Measurements from ENCODE around the gene EFHB. TPM values are rescaled to one million over a fixed set of nuclear protein-coding genes. Genes with fewer than 3 reads are reported as not detected.

The EFHB gene
- total and polyA plus RNA-seq, 2 of the 13 experiments (the other 11 are each of a cell fraction or from before 2014, with no cell fraction given): 0.15 to 0.42 TPM

DNA sequence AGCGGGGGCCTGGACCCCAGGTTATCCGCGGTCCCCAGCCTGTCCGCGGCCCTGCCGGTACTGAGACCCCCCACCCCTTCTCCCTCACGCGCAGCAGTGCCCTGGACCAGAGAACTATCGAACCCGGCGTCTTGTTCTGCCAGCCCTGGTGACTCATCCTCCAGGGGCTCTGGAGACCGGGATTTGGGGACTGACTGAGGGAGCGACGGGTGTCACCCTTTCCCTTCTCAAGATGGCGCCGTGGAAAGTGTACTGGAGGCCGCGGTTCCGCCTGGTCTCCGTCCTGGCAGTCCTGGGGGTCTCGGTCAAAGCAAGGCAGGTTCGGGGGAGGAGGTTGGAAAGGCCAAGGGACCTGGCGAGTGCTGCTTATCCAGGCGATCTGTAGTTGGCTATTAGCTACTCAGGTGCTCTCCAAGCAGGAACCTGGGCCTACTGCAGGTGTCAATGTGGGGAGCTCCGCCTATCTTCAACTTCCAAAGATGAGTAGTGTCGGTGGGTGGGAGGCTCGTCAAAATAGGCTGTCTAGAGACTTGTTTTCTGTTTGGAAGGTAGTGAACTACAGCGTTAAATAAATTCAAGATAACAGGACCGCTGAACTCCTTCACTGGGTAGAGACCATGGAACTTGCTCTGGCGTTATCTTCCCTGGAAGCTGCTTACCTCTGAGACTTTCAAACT lies 13.7 kb upstream of the EFHB start (continued):
- no peak for TF ChIP-seq SUZ12 (IDR thresholded peaks at IDR 0.05; ENCODE audit: low read depth, low read length)
- TF ChIP-seq ZNF724P (CRISPR knock-in tag; IDR thresholded peaks at IDR 0.05; ENCODE audit: borderline replicate concordance): no peak
- TF ChIP-seq, protein P1, sequence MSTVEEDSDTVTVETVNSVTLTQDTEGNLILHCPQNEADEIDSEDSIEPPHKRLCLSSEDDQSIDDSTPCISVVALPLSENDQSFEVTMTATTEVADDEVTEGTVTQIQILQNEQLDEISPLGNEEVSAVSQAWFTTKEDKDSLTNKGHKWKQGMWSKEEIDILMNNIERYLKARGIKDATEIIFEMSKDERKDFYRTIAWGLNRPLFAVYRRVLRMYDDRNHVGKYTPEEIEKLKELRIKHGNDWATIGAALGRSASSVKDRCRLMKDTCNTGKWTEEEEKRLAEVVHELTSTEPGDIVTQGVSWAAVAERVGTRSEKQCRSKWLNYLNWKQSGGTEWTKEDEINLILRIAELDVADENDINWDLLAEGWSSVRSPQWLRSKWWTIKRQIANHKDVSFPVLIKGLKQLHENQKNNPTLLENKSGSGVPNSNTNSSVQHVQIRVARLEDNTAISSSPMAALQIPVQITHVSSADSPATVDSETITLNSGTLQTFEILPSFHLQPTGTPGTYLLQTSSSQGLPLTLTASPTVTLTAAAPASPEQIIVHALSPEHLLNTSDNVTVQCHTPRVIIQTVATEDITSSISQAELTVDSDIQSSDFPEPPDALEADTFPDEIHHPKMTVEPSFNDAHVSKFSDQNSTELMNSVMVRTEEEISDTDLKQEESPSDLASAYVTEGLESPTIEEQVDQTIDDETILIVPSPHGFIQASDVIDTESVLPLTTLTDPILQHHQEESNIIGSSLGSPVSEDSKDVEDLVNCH (CRISPR knock-in tag; IDR thresholded peaks at IDR 0.05): no peak
- TF ChIP-seq ZNF616 (CRISPR knock-in tag; IDR thresholded peaks at IDR 0.05; ENCODE audit: low read depth): no peak
- no peak for TF ChIP-seq RFX5 (IDR thresholded peaks at IDR 0.05; ENCODE audit: low read depth, low read length)
- TF ChIP-seq, protein P2, sequence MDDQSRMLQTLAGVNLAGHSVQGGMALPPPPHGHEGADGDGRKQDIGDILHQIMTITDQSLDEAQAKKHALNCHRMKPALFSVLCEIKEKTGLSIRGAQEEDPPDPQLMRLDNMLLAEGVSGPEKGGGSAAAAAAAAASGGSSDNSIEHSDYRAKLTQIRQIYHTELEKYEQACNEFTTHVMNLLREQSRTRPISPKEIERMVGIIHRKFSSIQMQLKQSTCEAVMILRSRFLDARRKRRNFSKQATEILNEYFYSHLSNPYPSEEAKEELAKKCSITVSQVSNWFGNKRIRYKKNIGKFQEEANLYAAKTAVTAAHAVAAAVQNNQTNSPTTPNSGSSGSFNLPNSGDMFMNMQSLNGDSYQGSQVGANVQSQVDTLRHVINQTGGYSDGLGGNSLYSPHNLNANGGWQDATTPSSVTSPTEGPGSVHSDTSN (CRISPR knock-in tag; IDR thresholded peaks at IDR 0.05; ENCODE audit: borderline replicate concordance): no peak
- TF ChIP-seq ZFP62 (CRISPR knock-in tag; IDR thresholded peaks at IDR 0.05): no peak
- TF ChIP-seq ZNF234 (CRISPR knock-in tag; conservative IDR thresholded peaks at IDR 0.05): no peak
- peak; percentile 44 for TF ChIP-seq SAP130 (CRISPR knock-in tag; IDR thresholded peaks at IDR 0.05; ENCODE audit: low read depth)
- TF ChIP-seq RELA (CRISPR knock-in tag; IDR thresholded peaks at IDR 0.05): no peak
- TF ChIP-seq ZNF550 (CRISPR knock-in tag; IDR thresholded peaks at IDR 0.05; ENCODE audit: borderline replicate concordance): no peak
- TF ChIP-seq, protein P3, sequence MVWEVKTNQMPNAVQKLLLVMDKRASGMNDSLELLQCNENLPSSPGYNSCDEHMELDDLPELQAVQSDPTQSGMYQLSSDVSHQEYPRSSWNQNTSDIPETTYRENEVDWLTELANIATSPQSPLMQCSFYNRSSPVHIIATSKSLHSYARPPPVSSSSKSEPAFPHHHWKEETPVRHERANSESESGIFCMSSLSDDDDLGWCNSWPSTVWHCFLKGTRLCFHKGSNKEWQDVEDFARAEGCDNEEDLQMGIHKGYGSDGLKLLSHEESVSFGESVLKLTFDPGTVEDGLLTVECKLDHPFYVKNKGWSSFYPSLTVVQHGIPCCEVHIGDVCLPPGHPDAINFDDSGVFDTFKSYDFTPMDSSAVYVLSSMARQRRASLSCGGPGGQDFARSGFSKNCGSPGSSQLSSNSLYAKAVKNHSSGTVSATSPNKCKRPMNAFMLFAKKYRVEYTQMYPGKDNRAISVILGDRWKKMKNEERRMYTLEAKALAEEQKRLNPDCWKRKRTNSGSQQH (CRISPR knock-in tag; IDR thresholded peaks at IDR 0.05; ENCODE audit: low read depth): no peak
- TF ChIP-seq, protein P4, sequence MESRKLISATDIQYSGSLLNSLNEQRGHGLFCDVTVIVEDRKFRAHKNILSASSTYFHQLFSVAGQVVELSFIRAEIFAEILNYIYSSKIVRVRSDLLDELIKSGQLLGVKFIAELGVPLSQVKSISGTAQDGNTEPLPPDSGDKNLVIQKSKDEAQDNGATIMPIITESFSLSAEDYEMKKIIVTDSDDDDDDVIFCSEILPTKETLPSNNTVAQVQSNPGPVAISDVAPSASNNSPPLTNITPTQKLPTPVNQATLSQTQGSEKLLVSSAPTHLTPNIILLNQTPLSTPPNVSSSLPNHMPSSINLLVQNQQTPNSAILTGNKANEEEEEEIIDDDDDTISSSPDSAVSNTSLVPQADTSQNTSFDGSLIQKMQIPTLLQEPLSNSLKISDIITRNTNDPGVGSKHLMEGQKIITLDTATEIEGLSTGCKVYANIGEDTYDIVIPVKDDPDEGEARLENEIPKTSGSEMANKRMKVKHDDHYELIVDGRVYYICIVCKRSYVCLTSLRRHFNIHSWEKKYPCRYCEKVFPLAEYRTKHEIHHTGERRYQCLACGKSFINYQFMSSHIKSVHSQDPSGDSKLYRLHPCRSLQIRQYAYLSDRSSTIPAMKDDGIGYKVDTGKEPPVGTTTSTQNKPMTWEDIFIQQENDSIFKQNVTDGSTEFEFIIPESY (CRISPR knock-in tag; IDR thresholded peaks at IDR 0.05): no peak; the same call in 1 of the 2 replicates
- TF ChIP-seq, protein P5, sequence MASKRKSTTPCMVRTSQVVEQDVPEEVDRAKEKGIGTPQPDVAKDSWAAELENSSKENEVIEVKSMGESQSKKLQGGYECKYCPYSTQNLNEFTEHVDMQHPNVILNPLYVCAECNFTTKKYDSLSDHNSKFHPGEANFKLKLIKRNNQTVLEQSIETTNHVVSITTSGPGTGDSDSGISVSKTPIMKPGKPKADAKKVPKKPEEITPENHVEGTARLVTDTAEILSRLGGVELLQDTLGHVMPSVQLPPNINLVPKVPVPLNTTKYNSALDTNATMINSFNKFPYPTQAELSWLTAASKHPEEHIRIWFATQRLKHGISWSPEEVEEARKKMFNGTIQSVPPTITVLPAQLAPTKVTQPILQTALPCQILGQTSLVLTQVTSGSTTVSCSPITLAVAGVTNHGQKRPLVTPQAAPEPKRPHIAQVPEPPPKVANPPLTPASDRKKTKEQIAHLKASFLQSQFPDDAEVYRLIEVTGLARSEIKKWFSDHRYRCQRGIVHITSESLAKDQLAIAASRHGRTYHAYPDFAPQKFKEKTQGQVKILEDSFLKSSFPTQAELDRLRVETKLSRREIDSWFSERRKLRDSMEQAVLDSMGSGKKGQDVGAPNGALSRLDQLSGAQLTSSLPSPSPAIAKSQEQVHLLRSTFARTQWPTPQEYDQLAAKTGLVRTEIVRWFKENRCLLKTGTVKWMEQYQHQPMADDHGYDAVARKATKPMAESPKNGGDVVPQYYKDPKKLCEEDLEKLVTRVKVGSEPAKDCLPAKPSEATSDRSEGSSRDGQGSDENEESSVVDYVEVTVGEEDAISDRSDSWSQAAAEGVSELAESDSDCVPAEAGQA (IDR thresholded peaks at IDR 0.05; ENCODE audit: low read depth): no peak
- TF ChIP-seq, protein P5 (CRISPR knock-in tag; IDR thresholded peaks at IDR 0.05; ENCODE audit: borderline replicate concordance): no peak
- TF ChIP-seq FOXO1 (CRISPR knock-in tag; IDR thresholded peaks at IDR 0.05): no peak
- no peak for TF ChIP-seq RBFOX2 (IDR thresholded peaks at IDR 0.05; ENCODE audit: low read depth, low read length)

Measured in HepG2 (cell line).